AG20443 (cell line): ENCODE data around the gene KRT17.
"Not testable (repeated sequence)": the region's sequence is repeated elsewhere in the genome, so short reads cannot be mapped to it uniquely, and the experiment has no call there.

ENCODE experiments used
- DNase-seq: peaks from one replicate; pipeline ENCODE4 v3.0.0; 2012; ENCODE audit warnings: low spot score, mixed read lengths

KRT17 gene

DNA sequence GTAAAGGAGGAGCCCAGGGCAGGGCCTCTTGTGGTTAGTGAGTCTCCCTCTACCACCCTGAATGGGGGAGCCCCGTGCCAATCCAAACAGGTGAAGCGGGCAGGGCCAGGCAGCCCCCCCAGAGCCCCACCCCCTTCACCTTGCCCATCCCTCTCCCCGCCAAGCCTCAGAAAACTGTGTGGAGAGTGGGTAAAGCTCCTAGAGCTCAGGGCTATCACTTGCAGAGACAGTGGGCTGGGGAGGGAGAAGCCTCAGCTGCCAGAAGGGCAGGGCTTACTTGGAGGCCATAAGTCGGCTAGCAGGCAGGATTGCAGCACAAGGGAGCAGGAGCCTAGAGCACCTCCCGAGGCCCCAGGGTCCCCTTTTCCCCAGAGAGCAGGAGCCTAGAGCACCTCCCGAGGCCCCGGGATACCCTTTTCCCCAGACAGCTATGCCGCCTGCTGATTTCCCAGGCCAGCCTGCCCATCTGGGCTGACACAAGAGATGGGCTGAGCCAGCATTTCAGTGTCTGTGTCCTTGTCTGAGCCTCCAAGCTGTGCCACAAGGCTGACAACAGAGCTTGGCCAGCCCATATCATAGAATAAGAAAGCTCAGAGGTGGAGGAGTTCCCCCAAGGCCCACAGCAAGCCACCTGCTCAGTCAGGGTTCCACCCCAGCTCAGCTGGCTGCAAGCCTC lies 30.9 kb downstream of the KRT17 start:
- no peak for DNase-seq

- DNase-seq = no peak
These were observed 31.6 kb downstream of the KRT17 start for GRCh38 chr17:41592601-41593305.

GRCh38 chr17:41589301-41589700 lies 35.1 kb downstream of the KRT17 start:
- no peak for DNase-seq

DNA sequence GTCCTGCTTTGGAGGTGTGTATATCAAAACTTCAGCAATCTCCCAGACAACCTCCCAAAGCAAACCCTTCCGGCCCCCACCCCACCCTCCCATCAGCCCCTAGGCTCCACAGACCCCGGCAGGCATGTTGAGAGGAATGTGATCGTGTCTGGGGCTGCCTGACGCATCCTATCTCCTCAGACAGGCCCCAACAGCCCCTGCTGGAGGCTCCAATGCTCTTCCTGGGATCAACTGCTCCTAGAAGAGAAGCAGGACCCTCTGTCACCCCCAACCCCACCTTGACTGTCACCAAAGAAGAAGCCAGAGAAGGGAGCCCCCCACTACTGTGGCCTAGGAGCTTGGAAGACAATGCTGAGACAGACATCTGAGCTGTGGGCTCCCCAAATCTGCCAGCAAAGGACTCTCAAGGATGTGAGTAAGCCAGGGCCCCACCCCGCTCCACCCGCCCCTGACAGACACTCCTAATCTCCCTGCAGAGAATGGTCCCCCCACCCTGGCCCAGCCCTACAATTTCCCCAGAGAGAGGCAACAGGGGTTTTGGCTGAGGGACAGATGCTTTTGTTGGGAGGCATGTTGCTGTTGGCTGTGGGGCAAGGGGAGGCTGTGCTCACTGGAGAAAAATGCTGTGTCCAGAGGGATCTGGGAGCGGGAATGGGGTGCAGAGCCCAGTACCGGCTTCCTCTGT lies 36.1 kb downstream of the KRT17 start:
- DNase-seq = no peak

- DNase-seq = no peak
These were observed 37.4 kb downstream of the KRT17 start, which contains the start of gene KRT14 for GRCh38 chr17:41586863-41587495. Gene KRT14 (minus strand): TSS chr17:41586895. CDS start chr17:41586834, 61 bp downstream.

- no peak for DNase-seq
These were observed 38.9 kb downstream of the KRT17 start for GRCh38 chr17:41585301-41586056.

DNA sequence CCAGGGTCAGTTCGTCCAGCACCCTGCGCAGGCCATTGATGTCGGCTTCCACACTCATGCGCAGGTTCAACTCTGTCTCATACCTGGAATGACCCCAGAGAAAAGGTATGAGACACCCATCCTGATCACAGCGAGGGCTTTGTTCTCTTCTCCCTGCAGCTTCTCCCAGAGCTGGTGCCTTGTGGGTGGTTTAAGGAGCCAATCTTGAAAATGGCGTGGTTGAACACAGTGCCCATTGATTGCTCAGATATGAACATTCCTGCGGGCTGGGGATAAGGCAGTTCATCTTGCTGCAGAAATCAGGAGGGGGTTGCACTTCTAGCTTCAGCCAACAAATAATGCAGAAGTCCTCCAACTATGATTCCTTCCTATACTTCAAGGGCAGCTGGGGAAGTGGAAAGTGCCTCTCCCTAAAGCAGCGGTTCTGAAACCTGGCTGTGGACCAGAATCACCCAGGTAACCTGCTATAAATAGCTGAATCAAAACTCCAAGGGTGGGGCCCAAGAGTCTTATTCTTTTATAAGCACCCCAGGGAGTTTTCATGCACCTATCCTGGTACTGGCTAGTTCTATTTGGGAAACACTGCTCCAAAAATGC lies 39.9 kb downstream of the KRT17 start:
- DNase-seq = not testable (repeated sequence)

DNA sequence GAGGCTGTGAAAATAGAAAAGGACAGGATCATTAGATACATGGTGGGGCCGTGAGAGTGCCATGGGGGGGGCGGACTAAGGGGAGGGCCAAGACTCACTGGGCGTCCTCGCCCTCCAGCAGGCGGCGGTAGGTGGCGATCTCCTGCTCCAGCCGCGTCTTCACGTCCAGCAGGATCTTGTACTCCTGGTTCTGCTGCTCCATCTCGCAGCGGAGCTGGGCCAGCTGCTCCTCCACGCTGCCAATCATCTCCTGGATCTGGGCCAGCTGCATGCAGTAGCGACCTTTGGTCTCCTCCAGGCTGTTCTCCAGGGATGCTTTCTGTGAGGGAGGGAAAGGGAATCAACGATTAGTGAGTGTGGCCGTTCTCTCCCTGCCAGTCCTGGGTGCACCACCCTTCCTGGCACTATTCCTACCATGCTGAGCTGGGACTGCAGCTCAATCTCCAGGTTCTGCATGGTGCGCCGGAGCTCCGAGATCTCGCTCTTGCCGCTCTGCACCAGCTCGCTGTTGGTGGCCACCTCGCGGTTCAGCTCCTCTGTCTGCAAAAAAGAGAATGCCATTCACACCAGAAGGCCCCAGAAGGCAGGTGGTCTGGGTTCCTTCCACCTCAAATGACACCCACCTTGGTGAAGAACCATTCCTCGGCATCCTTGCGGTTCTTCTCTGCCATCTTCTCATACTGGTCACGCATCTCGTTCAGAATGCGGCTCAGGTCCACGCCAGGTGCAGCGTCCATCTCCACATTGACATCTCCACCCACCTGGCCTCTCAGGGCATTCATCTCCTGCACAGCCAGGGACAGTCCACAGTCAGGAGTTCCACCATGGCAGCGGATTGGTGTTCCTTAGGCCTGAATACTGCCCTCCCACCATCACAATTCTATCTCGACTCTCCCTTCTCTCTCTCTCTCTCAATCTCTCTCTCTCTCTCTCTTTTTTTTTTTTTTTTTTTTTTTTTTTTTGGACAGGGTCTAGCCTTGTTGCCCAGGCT lies 40.9 kb downstream of the KRT17 start:
- DNase-seq = no peak

GRCh38 chr17:41582061-41582968 lies 42.1 kb downstream of the KRT17 start:
- DNase-seq = not testable (repeated sequence)

- no peak for DNase-seq
These were observed 42.9 kb downstream of the KRT17 start for GRCh38 chr17:41581366-41582060.

GRCh38 chr17:41580687-41581365 lies 43.5 kb downstream of the KRT17 start:
- DNase-seq = no peak

DNA sequence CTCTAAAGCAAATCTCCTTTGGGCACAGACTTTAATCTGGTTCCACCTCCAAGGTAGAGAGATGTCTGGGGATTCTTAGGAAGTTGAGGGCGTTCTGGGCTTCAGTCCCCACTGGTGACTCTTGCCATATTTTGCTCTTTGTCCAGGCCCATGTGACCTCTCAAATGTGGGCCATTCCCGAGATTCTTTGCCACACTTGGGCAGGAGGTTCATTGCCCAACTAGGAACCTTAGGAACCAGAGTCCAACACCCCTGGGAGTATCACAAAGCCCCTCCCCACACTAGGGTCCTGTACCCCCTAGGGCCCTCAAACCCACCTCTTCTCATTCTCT lies 44.2 kb downstream of the KRT17 start:
- DNase-seq = no peak

GRCh38 chr17:41579484-41580243 lies 44.7 kb downstream of the KRT17 start:
- DNase-seq = peak; percentile 92

DNA sequence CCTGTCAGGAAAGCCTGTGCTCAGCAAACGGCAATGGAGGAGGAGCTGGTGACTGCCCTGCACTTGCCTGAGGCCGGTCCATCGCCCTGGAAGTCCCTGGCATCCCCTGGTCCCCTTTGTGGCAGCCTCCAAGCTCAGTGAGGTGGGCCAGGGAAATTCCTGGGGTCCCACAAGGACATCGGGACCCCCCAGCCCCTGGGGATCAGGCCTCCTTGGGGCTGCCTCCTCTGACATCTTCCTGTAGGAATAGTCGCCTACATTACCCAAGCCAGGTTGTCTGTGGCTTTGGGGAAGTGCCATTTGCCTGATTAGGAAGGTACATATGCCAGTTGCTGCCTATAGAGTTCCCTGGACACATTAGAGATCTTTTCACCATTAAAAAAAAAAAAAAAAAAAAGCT lies 45.4 kb downstream of the KRT17 start:
- no peak for DNase-seq

- no peak for DNase-seq
These were observed 45.8 kb downstream of the KRT17 start for GRCh38 chr17:41578538-41578937.

DNA sequence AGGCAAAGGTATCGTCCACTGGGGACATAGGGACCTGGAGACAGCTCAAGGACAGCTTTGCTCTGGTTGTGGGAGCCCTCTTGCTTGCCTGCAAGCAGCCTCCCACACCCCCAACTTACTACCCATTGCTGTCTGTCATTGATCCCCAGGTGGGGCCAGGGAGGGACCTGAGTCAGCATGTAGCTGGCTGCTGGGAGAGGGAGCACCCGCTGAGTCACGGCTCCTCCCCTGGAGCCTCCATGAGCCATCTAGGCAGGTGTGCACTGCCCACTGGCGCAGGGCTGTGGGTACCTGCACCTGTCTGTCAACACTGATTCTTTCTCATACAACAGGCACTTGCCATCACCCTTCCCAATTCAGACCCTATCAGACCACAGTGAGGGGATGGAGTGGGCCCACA lies 47.6 kb downstream of the KRT17 start:
- not testable (repeated sequence) for DNase-seq

GRCh38 chr17:41575336-41575735 lies 49.0 kb downstream of the KRT17 start:
- DNase-seq = no peak
